Liver (tissue), 9 donors: ENCODE data around the gene S100Z. TPM values are rescaled to one million over a fixed set of nuclear protein-coding genes. Genes with fewer than 3 reads are reported as not detected.

Source experiments
- DNase-seq: peaks from one replicate; pipeline ENCODE4 v3.0.0-alpha.2; 2017; ENCODE audit warnings: low spot score
- H3K27ac ChIP-seq, 2 donors: one replicate each; pipeline ENCODE4 v1.7.0; 2013; ENCODE audit warnings: inconsistent platforms in 2 of 2, low read length in 2 of 2, control low read depth in 1 of 2, low read depth in 1 of 2, mild to moderate bottlenecking in 1 of 2
- H3K27me3 ChIP-seq, 4 donors: one replicate each; pipeline versions ENCODE4 v1.6.1 to v1.7.0; 2013; ENCODE audit warnings: low read length in 3 of 4, inconsistent platforms in 1 of 4, mild to moderate bottlenecking in 1 of 4, moderate library complexity in 1 of 4; ENCODE audit not compliant: control insufficient read depth in 4 of 4, insufficient read depth in 4 of 4
- H3K36me3 ChIP-seq, 4 donors: one replicate each; pipeline versions ENCODE4 v1.6.1 to v1.7.0; 2013; ENCODE audit warnings: low read length in 3 of 4, mild to moderate bottlenecking in 3 of 4, low read depth in 1 of 4, moderate library complexity in 1 of 4; ENCODE audit not compliant: control insufficient read depth in 4 of 4, insufficient read depth in 3 of 4
- H3K4me1 ChIP-seq, 4 donors: one replicate each; pipeline versions ENCODE4 v1.6.1 to v1.7.0; 2013; ENCODE audit warnings: low read length in 3 of 4, mild to moderate bottlenecking in 3 of 4, moderate library complexity in 1 of 4; ENCODE audit not compliant: control insufficient read depth in 4 of 4, insufficient read depth in 4 of 4
- H3K4me3 ChIP-seq, 3 donors: one replicate each; pipeline versions ENCODE4 v1.6.1 to v1.7.0; 2013; ENCODE audit warnings: low read length in 3 of 3, control low read depth in 1 of 3, low read depth in 1 of 3, mild to moderate bottlenecking in 1 of 3
- H3K9ac ChIP-seq, 2 donors: one replicate each; pipeline ENCODE4 v1.7.0; 2013; ENCODE audit warnings: low read length in 2 of 2, mild to moderate bottlenecking in 2 of 2, moderate library complexity in 2 of 2, control low read depth in 1 of 2, low read depth in 1 of 2
- H3K9me3 ChIP-seq, 4 donors: one replicate each; pipeline versions ENCODE4 v1.6.1 to v1.7.0; 2013; ENCODE audit warnings: low read length in 3 of 4; ENCODE audit not compliant: control insufficient read depth in 4 of 4
- ATF3 ChIP-seq: IDR thresholded peaks from 2 replicates; pipeline ENCODE4 v1.6.1; 2016; ENCODE audit warnings: antibody characterized with exemption
- EGR1 ChIP-seq, 2 donors: IDR thresholded peaks; 2 replicates each; pipeline ENCODE4 v1.6.1; 2016 to 2018; ENCODE audit warnings: antibody characterized with exemption in 2 of 2, low read depth in 2 of 2
- FOXA1 ChIP-seq: IDR thresholded peaks from 2 replicates; pipeline ENCODE4 v1.6.1; 2016; ENCODE audit warnings: antibody characterized with exemption
- FOXA2 ChIP-seq: IDR thresholded peaks from 2 replicates; pipeline ENCODE4 v1.6.1; 2016; ENCODE audit warnings: antibody characterized with exemption
- GABPA ChIP-seq, 2 donors: IDR thresholded peaks in 1 of 2; conservative IDR thresholded peaks in 1 of 2; 2 replicates each; pipeline ENCODE4 v1.6.1; 2016; ENCODE audit warnings: antibody characterized with exemption in 2 of 2, mild to moderate bottlenecking in 1 of 2, moderate library complexity in 1 of 2
- HNF4A ChIP-seq, 2 donors: conservative IDR thresholded peaks; 2 replicates each; pipeline ENCODE4 v1.6.1; 2016; ENCODE audit warnings: antibody characterized with exemption in 2 of 2, mild to moderate bottlenecking in 2 of 2
- JUND ChIP-seq, 2 donors: IDR thresholded peaks; 2 replicates each; pipeline ENCODE4 v1.6.1; 2016; ENCODE audit warnings: antibody characterized with exemption in 2 of 2
- RAD21 ChIP-seq, 2 donors: IDR thresholded peaks; 2 replicates each; pipeline ENCODE4 v1.6.1; 2016; ENCODE audit warnings: antibody characterized with exemption in 2 of 2, mild to moderate bottlenecking in 2 of 2
- REST ChIP-seq: IDR thresholded peaks from 2 replicates; pipeline ENCODE4 v1.6.1; 2016; ENCODE audit warnings: antibody characterized with exemption, mild to moderate bottlenecking
- SP1 ChIP-seq: IDR thresholded peaks from 2 replicates; pipeline ENCODE4 v1.6.1; 2018; ENCODE audit warnings: antibody characterized with exemption, mild to moderate bottlenecking
- YY1 ChIP-seq: IDR thresholded peaks from 2 replicates; pipeline ENCODE4 v1.6.1; 2016; ENCODE audit warnings: antibody characterized with exemption, mild to moderate bottlenecking
- ZBTB33 ChIP-seq: IDR thresholded peaks from 2 replicates; pipeline ENCODE4 v1.6.1; 2016; ENCODE audit warnings: antibody characterized with exemption
- WGBS: extraction: QIAGEN DNeasy Blood & Tissue Kit; methylation state at CpG from one replicate; pipeline ENCODE4 v1.1.7; 2013; 5-methylcytosine and 5-hydroxymethylcytosine counted together
- polyA plus RNA-seq, 2 donors: library from polyadenylated mRNA; stranded (reverse) in 1 of 2; unstranded in 1 of 2; fragments of 200-250 nt in 1 of 2; fragments of >200 nt in 1 of 2; fragmentation: Nextera tagmentation in 1 of 2; extraction: Ambion mirVana in 1 of 2; gene quantifications; one replicate each; pipeline versions ENCODE4 v1.2.1 to v1.2.3, GENCODE V29; 2013 to 2015
- total RNA-seq, 2 donors: library from RNA; depleted of rRNA; stranded (reverse); fragments of >200 nt; gene quantifications; one replicate each; pipeline ENCODE4 v1.2.3, GENCODE V29; 2014
- TF ChIP-seq, protein P1 (sequence below): IDR thresholded peaks from 2 replicates; pipeline ENCODE4 v1.6.1; 2016; ENCODE audit warnings: antibody characterized with exemption
- TF ChIP-seq, protein P2 (sequence below): fragments of 150-350 bp; IDR thresholded peaks from 2 replicates; pipeline ENCODE4 v1.5.1; 2017; ENCODE audit warnings: improper control_type of control experiment, low read depth, low read length; ENCODE audit not compliant: missing input control
- donor health status: healthy.
- donor health status: healthy.
- donor health status: healthy.
- donor health status: healthy.
- donor health status: healthy.

Gene S100Z
- total and polyA plus RNA-seq, 4 donors = 0.05 to 0.33 (median 0.33) TPM; not detected in 1

DNA sequence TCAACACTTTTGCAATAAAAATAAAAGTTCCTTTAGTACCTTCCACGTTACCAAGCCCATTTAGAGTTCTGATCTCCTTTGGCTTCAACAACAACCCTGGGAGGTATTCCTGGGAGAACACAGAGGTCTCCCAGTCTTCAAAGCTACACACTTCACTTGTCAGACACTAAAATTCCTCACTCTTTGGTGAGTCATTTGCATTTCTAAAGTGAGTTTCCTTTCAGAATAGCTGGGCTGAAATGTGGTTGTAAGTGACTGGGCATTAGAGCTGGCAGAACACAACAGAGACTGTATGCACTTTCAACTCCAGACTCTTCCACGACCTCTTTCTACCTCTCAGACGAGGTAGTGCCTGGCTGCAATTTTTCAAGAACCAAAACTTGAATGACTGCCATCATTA is 42.5 kb upstream of the S100Z start:
- H3K9ac ChIP-seq = no peak overlapping the region
- 79% methylated on average over 3 of the region's 3 CpGs for WGBS
- no peak for DNase-seq
- no peak overlapping the region for H3K27ac ChIP-seq
- no peak overlapping the region for H3K4me3 ChIP-seq
- no peaks in the 10 kb centered on the region for H3K4me1 ChIP-seq
- H3K36me3 ChIP-seq = no peaks in the 10 kb centered on the region
- no peaks in the 10 kb centered on the region for H3K9me3 ChIP-seq
- TF ChIP-seq SP1 (no peak), REST (no peak), ZBTB33 (no peak), FOXA1 (no peak), YY1 (no peak), RAD21 (IDR thresholded peaks at IDR 0.05) (no peak), EGR1 (IDR thresholded peaks at IDR 0.05; ENCODE audit: low read depth in 2 of 2) (no peak), HNF4A (conservative IDR thresholded peaks at IDR 0.05) (no peak), GABPA (IDR thresholded peaks at IDR 0.05 in 1 of 2, conservative IDR thresholded peaks at IDR 0.05 in 1 of 2) (no peak), ATF3 (no peak), JUND (IDR thresholded peaks at IDR 0.05) (no peak), FOXA2 (no peak)
- TF ChIP-seq, protein P1, sequence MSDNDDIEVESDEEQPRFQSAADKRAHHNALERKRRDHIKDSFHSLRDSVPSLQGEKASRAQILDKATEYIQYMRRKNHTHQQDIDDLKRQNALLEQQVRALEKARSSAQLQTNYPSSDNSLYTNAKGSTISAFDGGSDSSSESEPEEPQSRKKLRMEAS = no peak
- TF ChIP-seq, protein P2, sequence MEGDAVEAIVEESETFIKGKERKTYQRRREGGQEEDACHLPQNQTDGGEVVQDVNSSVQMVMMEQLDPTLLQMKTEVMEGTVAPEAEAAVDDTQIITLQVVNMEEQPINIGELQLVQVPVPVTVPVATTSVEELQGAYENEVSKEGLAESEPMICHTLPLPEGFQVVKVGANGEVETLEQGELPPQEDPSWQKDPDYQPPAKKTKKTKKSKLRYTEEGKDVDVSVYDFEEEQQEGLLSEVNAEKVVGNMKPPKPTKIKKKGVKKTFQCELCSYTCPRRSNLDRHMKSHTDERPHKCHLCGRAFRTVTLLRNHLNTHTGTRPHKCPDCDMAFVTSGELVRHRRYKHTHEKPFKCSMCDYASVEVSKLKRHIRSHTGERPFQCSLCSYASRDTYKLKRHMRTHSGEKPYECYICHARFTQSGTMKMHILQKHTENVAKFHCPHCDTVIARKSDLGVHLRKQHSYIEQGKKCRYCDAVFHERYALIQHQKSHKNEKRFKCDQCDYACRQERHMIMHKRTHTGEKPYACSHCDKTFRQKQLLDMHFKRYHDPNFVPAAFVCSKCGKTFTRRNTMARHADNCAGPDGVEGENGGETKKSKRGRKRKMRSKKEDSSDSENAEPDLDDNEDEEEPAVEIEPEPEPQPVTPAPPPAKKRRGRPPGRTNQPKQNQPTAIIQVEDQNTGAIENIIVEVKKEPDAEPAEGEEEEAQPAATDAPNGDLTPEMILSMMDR = no peak
- H3K27me3 ChIP-seq = no peaks in the 10 kb centered on the region

DNA sequence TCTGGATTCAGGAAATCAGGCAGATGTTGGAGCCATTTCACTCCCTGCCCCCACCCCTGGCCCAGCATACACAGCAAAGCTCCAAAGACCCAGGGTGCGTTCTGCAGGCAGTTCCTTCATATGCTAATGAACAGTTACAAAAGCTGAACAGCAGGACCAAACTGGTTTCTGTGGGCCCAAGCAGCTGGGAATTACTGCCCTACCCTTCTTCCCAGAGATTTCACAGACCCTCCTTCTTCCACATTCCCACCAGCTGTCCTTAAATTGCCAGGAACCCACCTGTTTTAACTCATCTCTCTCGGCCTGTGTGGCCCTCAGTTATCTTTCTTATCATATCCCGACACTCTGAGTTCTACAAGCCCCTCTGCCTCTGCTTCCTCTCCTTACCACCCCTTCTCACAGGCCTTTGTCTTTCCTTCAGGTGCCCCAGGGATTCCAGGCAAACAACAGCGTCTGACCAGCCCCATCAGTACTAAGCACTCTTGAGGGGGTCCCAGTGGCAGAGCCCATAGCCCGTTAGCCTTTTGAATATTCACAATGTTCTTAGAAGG is 41.6 kb upstream of the S100Z start:
- Histone ChIP-seq H3K9ac (no peak overlapping the region), H3K27me3 (no peaks in the 10 kb centered on the region), H3K9me3 (no peaks in the 10 kb centered on the region), H3K4me3 (no peak overlapping the region), H3K36me3 (no peaks in the 10 kb centered on the region), H3K4me1 (no peaks in the 10 kb centered on the region), H3K27ac (no peak overlapping the region)
- 88% methylated on average over 5 of the region's 5 CpGs for WGBS
- no peak for DNase-seq
- TF ChIP-seq, protein P1 = no peak
- no peak for TF ChIP-seq HNF4A (conservative IDR thresholded peaks at IDR 0.05)
- TF ChIP-seq YY1 = no peak
- no peak for TF ChIP-seq JUND (IDR thresholded peaks at IDR 0.05)
- no peak for TF ChIP-seq GABPA (IDR thresholded peaks at IDR 0.05 in 1 of 2, conservative IDR thresholded peaks at IDR 0.05 in 1 of 2)
- no peak for TF ChIP-seq EGR1 (IDR thresholded peaks at IDR 0.05; ENCODE audit: low read depth in 2 of 2)
- TF ChIP-seq ZBTB33 = no peak
- TF ChIP-seq FOXA2 = no peak
- TF ChIP-seq SP1 = no peak
- TF ChIP-seq FOXA1 = no peak
